Activated CD4-positive, alpha-beta T cell treated with anti-CD3 and anti-CD28 coated beads, Interleukin-2, amount 10 ng/mL, durations not matched to agents 7 days and 5 days (primary cell): ENCODE results near the gene SH3BP1. TPM values are rescaled to one million over a fixed set of nuclear protein-coding genes. Genes with fewer than 3 reads are reported as not detected.
A peak's percentile ranks its signal among the peaks of the same experiment; 100 is the strongest.
"Not testable (repeated sequence)": the region's sequence is repeated elsewhere in the genome, so short reads cannot be mapped to it uniquely, and the experiment has no call there.

Source experiments
- CTCF ChIA-PET: fragments of 350-600 bp; sonication (Branson Sonifier 250); formaldehyde crosslinking; loops from one replicate; lab custom pipeline; 2021; ENCODE audit warnings: antibody characterized with exemption; lab: Charles Lee
- POLR2A ChIA-PET: fragments of 350-600 bp; sonication (Branson Sonifier 250); formaldehyde crosslinking; loops from one replicate; lab custom pipeline; 2021; ENCODE audit warnings: antibody characterized with exemption; lab: Charles Lee
- DNase-seq: peaks from one replicate; pipeline ENCODE4 v3.0.0-alpha.2; 2020
- H3K27ac Mint-ChIP-seq: one replicate; pipeline ENCODE4 v1.8.0; 2021; ENCODE audit warnings: mild to moderate bottlenecking, moderate library complexity, mixed read lengths
- H3K27me3 Mint-ChIP-seq: one replicate; pipeline ENCODE4 v1.8.0; 2021; ENCODE audit warnings: mixed read lengths
- H3K36me3 Mint-ChIP-seq: one replicate; pipeline ENCODE4 v1.8.0; 2021; ENCODE audit warnings: low read depth, mixed read lengths
- H3K4me1 Mint-ChIP-seq: one replicate; pipeline ENCODE4 v1.8.0; 2021; ENCODE audit warnings: mixed read lengths
- H3K4me3 Mint-ChIP-seq: one replicate; pipeline ENCODE4 v1.8.0; 2021; ENCODE audit warnings: mild to moderate bottlenecking, moderate library complexity, mixed read lengths
- H3K9me3 Mint-ChIP-seq: one replicate; pipeline ENCODE4 v1.8.0; 2021; ENCODE audit warnings: mixed read lengths
- total RNA-seq, 2 experiments: library from RNA; stranded (reverse); gene quantifications; one replicate each; pipeline ENCODE4 v1.2.3, GENCODE V29; 2021

The SH3BP1 gene
- total RNA-seq, 2 experiments from 2014 or later: 184 to 187 TPM

GRCh38 chr22:37656583-37656982 lies 17.1 kb downstream of the SH3BP1 start:
- ChIA-PET CTCF (interaction anchor here (1.4 to 3.9 kb wide), 3 partner anchors 13 to 25 kb away, joined by 6 to 47 read pairs (median 27); no protein-coding TSS in a partner anchor), POLR2A (interaction anchor here (0.6 kb wide), 1 partner anchor 30 kb away, joined by 4 read pairs; the partner anchor contains the start of gene NOL12)
- H3K9me3 Mint-ChIP-seq, DNase-seq, H3K4me3 Mint-ChIP-seq, H3K27me3 Mint-ChIP-seq: not testable (repeated sequence)
- Mint-ChIP-seq H3K36me3 (peaks cover 31% of the 10 kb centered on the region), H3K4me1 (peaks cover 34% of the 10 kb centered on the region), H3K27ac (peak overlapping the region; percentile 43)

- POLR2A ChIA-PET: interaction anchor here (0.6 to 3.0 kb wide), 2 partner anchors 18 to 91 kb away, joined by 6 to 9 read pairs; partner anchors contain the start of gene LGALS1
- DNase-seq: no peak
- Mint-ChIP-seq H3K36me3 (peaks cover 26% of the 10 kb centered on the region), H3K27ac (peak overlapping the region; percentile 87), H3K27me3 (no peaks in the 10 kb centered on the region), H3K9me3 (no peaks in the 10 kb centered on the region), H3K4me1 (peaks cover 42% of the 10 kb centered on the region), H3K4me3 (peak overlapping the region; percentile 85)
- CTCF ChIA-PET: interaction anchor here (0.6 to 4.6 kb wide), 16 partner anchors 10 to 206 kb away, joined by 3 to 47 read pairs (median 6); partner anchors contain the start of gene LGALS1
These were observed 18.2 kb downstream of the SH3BP1 start for GRCh38 chr22:37657590-37658132.

- H3K27ac Mint-ChIP-seq: peak within 1 kb of the TSS; percentile 87
- H3K4me3 Mint-ChIP-seq: peak within 1 kb of the TSS; percentile 85
- no peaks in the 10 kb centered on the region for H3K27me3 Mint-ChIP-seq
- no peaks in the 10 kb centered on the region for H3K9me3 Mint-ChIP-seq
- DNase-seq: peak; percentile 99
- H3K36me3 Mint-ChIP-seq: peaks cover 20% of the 10 kb centered on the region
- ChIA-PET POLR2A (interaction anchor here (0.7 to 3.0 kb wide), 3 partner anchors 16 to 1661 kb away, joined by 4 to 9 read pairs (median 5); partner anchors contain the start of gene LGALS1), CTCF (interaction anchor here (0.6 to 4.6 kb wide), 21 partner anchors 9 to 1686 kb away, joined by 3 to 47 read pairs (median 4); partner anchors contain the start of genes LGALS1 and SH3BP1)
- peaks cover 42% of the 10 kb centered on the region for H3K4me1 Mint-ChIP-seq
These were observed 18.9 kb downstream of the SH3BP1 start, which contains the start of gene PDXP for GRCh38 chr22:37658133-37659065. PDXP (plus strand) TSS chr22:37658723; CDS start chr22:37658783, 60 bp downstream.

GRCh38 chr22:37659066-37659896 lies 19.8 kb downstream of the SH3BP1 start:
- peaks cover 42% of the 10 kb centered on the region for H3K4me1 Mint-ChIP-seq
- H3K36me3 Mint-ChIP-seq: peaks cover 15% of the 10 kb centered on the region
- H3K4me3 Mint-ChIP-seq: peak overlapping the region; percentile 82
- POLR2A ChIA-PET: interaction anchor here (0.9 to 3.0 kb wide), 2 partner anchors 17 to 1660 kb away, joined by 4 to 9 read pairs; partner anchors contain the start of gene LGALS1
- no peak for DNase-seq
- no peaks in the 10 kb centered on the region for H3K9me3 Mint-ChIP-seq
- H3K27ac Mint-ChIP-seq: peak overlapping the region; percentile 65
- no peaks in the 10 kb centered on the region for H3K27me3 Mint-ChIP-seq
- CTCF ChIA-PET: interaction anchor here (0.6 to 4.6 kb wide), 16 partner anchors 8 to 1687 kb away, joined by 3 to 47 read pairs (median 4); partner anchors contain the start of genes LGALS1 and SH3BP1

GRCh38 chr22:37659897-37660708 lies 20.6 kb downstream of the SH3BP1 start:
- no peaks in the 10 kb centered on the region for H3K9me3 Mint-ChIP-seq
- H3K4me3 Mint-ChIP-seq: peak overlapping the region; percentile 82
- no peak for DNase-seq
- peaks cover 9% of the 10 kb centered on the region for H3K36me3 Mint-ChIP-seq
- H3K4me1 Mint-ChIP-seq: peaks cover 42% of the 10 kb centered on the region
- POLR2A ChIA-PET: interaction anchor here (3.0 kb wide), 1 partner anchor 16 kb away, joined by 9 read pairs; the partner anchor contains the start of gene LGALS1
- peak overlapping the region; percentile 65 for H3K27ac Mint-ChIP-seq
- H3K27me3 Mint-ChIP-seq: no peaks in the 10 kb centered on the region
- CTCF ChIA-PET: interaction anchor here (0.9 to 4.6 kb wide), 11 partner anchors 11 to 54 kb away, joined by 3 to 47 read pairs (median 11); partner anchors contain the start of genes GGA1 and LGALS1

- H3K27ac Mint-ChIP-seq: peak overlapping the region; percentile 42
- peaks cover 8% of the 10 kb centered on the region for H3K36me3 Mint-ChIP-seq
- H3K4me1 Mint-ChIP-seq: peaks cover 42% of the 10 kb centered on the region
- no peaks in the 10 kb centered on the region for H3K27me3 Mint-ChIP-seq
- ChIA-PET CTCF (interaction anchor here (1.6 to 4.6 kb wide), 5 partner anchors 10 to 52 kb away, joined by 3 to 27 read pairs (median 21); partner anchors contain the start of gene GGA1), POLR2A (no interaction called here)
- H3K4me3 Mint-ChIP-seq: peak overlapping the region; percentile 82
- no peak for DNase-seq
- H3K9me3 Mint-ChIP-seq: no peaks in the 10 kb centered on the region
These were observed 21.2 kb downstream of the SH3BP1 start for GRCh38 chr22:37660709-37661045.

- Mint-ChIP-seq H3K4me1 (peaks cover 39% of the 10 kb centered on the region), H3K36me3 (peaks cover 8% of the 10 kb centered on the region), H3K4me3 (peak overlapping the region; percentile 82), H3K9me3 (no peaks in the 10 kb centered on the region), H3K27me3 (no peaks in the 10 kb centered on the region), H3K27ac (peak overlapping the region; percentile 42)
- DNase-seq: peak; percentile 48
- ChIA-PET POLR2A (no interaction called here), CTCF (interaction anchor here (0.6 to 4.6 kb wide), 8 partner anchors 10 to 1026 kb away, joined by 4 to 25 read pairs (median 4); partner anchors contain the start of gene GGA1)
These were observed 21.9 kb downstream of the SH3BP1 start for GRCh38 chr22:37661160-37661924.

GRCh38 chr22:37662039-37662438 lies 22.6 kb downstream of the SH3BP1 start:
- CTCF ChIA-PET: interaction anchor here (0.6 to 4.6 kb wide), 6 partner anchors 9 to 1027 kb away, joined by 4 to 25 read pairs (median 5); partner anchors contain the start of gene GGA1
- H3K4me1 Mint-ChIP-seq: peaks cover 39% of the 10 kb centered on the region
- no peak overlapping the region for H3K4me3 Mint-ChIP-seq
- no peak for DNase-seq
- no peaks in the 10 kb centered on the region for H3K9me3 Mint-ChIP-seq
- H3K36me3 Mint-ChIP-seq: peaks cover 12% of the 10 kb centered on the region
- peak overlapping the region; percentile 60 for H3K27ac Mint-ChIP-seq
- H3K27me3 Mint-ChIP-seq: no peaks in the 10 kb centered on the region
- POLR2A ChIA-PET: no interaction called here

GRCh38 chr22:37663521-37664140 lies 24.2 kb downstream of the SH3BP1 start:
- Mint-ChIP-seq H3K4me3 (no peak overlapping the region), H3K27me3 (no peaks in the 10 kb centered on the region), H3K36me3 (peaks cover 12% of the 10 kb centered on the region), H3K9me3 (no peaks in the 10 kb centered on the region), H3K27ac (no peak overlapping the region), H3K4me1 (peaks cover 31% of the 10 kb centered on the region)
- no peak for DNase-seq
- POLR2A ChIA-PET: no interaction called here
- CTCF ChIA-PET: interaction anchor here (0.6 to 3.1 kb wide), 6 partner anchors 8 to 32 kb away, joined by 3 to 21 read pairs (median 4); partner anchors contain the start of gene LGALS1
